Measurements from ENCODE around the gene FAM236D. TPM values are rescaled to one million over a fixed set of nuclear protein-coding genes. Genes with fewer than 3 reads are reported as not detected.
"Not testable (repeated sequence)": the region's sequence is repeated elsewhere in the genome, so short reads cannot be mapped to it uniquely, and the experiment has no call there.

Gene FAM236D
- total RNA-seq, 1 experiment from 2014 or later: not detected

- DNase-seq (ENCODE audit: low read depth, low spot score); H4K20me1 ChIP-seq (ENCODE audit: insufficient read depth); H3K27me3 ChIP-seq (ENCODE audit: insufficient read depth, low read length); H3K79me2 ChIP-seq (ENCODE audit: insufficient read depth, low read length); H3K9ac ChIP-seq (ENCODE audit: low read length); H3K36me3 ChIP-seq (ENCODE audit: control insufficient read depth in 1 of 2, insufficient read depth in 2 of 2, low read length in 2 of 2); RAD21 ChIA-PET (ENCODE audit: low non-redundant PET in 1 of 2, low total read pairs in 2 of 2, uncharacterized antibody in 2 of 2, unreplicated experiment in 2 of 2); BruUV-seq (replicated peaks); CTCF ChIA-PET; H2AFZ ChIP-seq (ENCODE audit: low read depth, low read length, poor library complexity, severe bottlenecking); H3K27ac ChIP-seq (ENCODE audit: low read depth, low read length); H3K9me2 ChIP-seq (ENCODE audit: insufficient read depth); H3K9me3 ChIP-seq (ENCODE audit: control insufficient read depth in 1 of 2, insufficient read depth in 1 of 2, low read depth in 1 of 2, low read length in 2 of 2); intact Hi-C loops (cut with micrococcal nuclease); H3K4me1 ChIP-seq (ENCODE audit: control insufficient read depth in 1 of 2, insufficient read depth in 2 of 2, low read length in 2 of 2); H3K4me3 ChIP-seq (replicated peaks in 1 of 2; ENCODE audit: low read depth in 1 of 2, low read length in 2 of 2); POLR2A ChIA-PET; H3K4me2 ChIP-seq (ENCODE audit: low read length): not testable (repeated sequence)
- peak; percentile 69 for ATAC-seq
Observed at GRCh38 chrX:72783964-72784363, 24.0 kb downstream of the FAM236D start.

GRCh38 chrX:72783365-72783936, 24.6 kb downstream of the FAM236D start:
- DNase-seq (ENCODE audit: low read depth, low spot score); H3K36me3 ChIP-seq (ENCODE audit: control insufficient read depth in 1 of 2, insufficient read depth in 2 of 2, low read length in 2 of 2); H3K27me3 ChIP-seq (ENCODE audit: insufficient read depth, low read length); intact Hi-C loops (cut with micrococcal nuclease); H3K4me3 ChIP-seq (replicated peaks in 1 of 2; ENCODE audit: low read depth in 1 of 2, low read length in 2 of 2); H3K9me2 ChIP-seq (ENCODE audit: insufficient read depth); CTCF ChIA-PET; H3K9me3 ChIP-seq (ENCODE audit: control insufficient read depth in 1 of 2, insufficient read depth in 1 of 2, low read depth in 1 of 2, low read length in 2 of 2); H4K20me1 ChIP-seq (ENCODE audit: insufficient read depth); ATAC-seq; H2AFZ ChIP-seq (ENCODE audit: low read depth, low read length, poor library complexity, severe bottlenecking); RAD21 ChIA-PET (ENCODE audit: low non-redundant PET in 1 of 2, low total read pairs in 2 of 2, uncharacterized antibody in 2 of 2, unreplicated experiment in 2 of 2); H3K9ac ChIP-seq (ENCODE audit: low read length); H3K27ac ChIP-seq (ENCODE audit: low read depth, low read length); H3K79me2 ChIP-seq (ENCODE audit: insufficient read depth, low read length); BruUV-seq (replicated peaks); POLR2A ChIA-PET; H3K4me2 ChIP-seq (ENCODE audit: low read length); H3K4me1 ChIP-seq (ENCODE audit: control insufficient read depth in 1 of 2, insufficient read depth in 2 of 2, low read length in 2 of 2): not testable (repeated sequence)

- not testable (repeated sequence) for H3K9me3 ChIP-seq (ENCODE audit: control insufficient read depth in 1 of 2, insufficient read depth in 1 of 2, low read depth in 1 of 2, low read length in 2 of 2)
Observed at GRCh38 chrX:72782560-72782959, 25.4 kb downstream of the FAM236D start, which contains the start of gene FAM236B. Gene FAM236B (minus strand): TSS chrX:72782660. CDS start chrX:72782560, 100 bp downstream.

GRCh38 chrX:72778146-72778545, 29.9 kb downstream of the FAM236D start:
- H3K9me3 ChIP-seq (ENCODE audit: control insufficient read depth in 1 of 2, insufficient read depth in 1 of 2, low read depth in 1 of 2, low read length in 2 of 2); H3K4me2 ChIP-seq (ENCODE audit: low read length); POLR2A ChIA-PET; H3K79me2 ChIP-seq (ENCODE audit: insufficient read depth, low read length); H3K27me3 ChIP-seq (ENCODE audit: insufficient read depth, low read length); H4K20me1 ChIP-seq (ENCODE audit: insufficient read depth); intact Hi-C loops (cut with micrococcal nuclease); CTCF ChIA-PET; H3K4me1 ChIP-seq (ENCODE audit: control insufficient read depth in 1 of 2, insufficient read depth in 2 of 2, low read length in 2 of 2); H3K36me3 ChIP-seq (ENCODE audit: control insufficient read depth in 1 of 2, insufficient read depth in 2 of 2, low read length in 2 of 2); ATAC-seq; BruUV-seq (replicated peaks); RAD21 ChIA-PET (ENCODE audit: low non-redundant PET in 1 of 2, low total read pairs in 2 of 2, uncharacterized antibody in 2 of 2, unreplicated experiment in 2 of 2); H3K4me3 ChIP-seq (replicated peaks in 1 of 2; ENCODE audit: low read depth in 1 of 2, low read length in 2 of 2); H2AFZ ChIP-seq (ENCODE audit: low read depth, low read length, poor library complexity, severe bottlenecking); H3K27ac ChIP-seq (ENCODE audit: low read depth, low read length); H3K9ac ChIP-seq (ENCODE audit: low read length); DNase-seq (ENCODE audit: low read depth, low spot score); H3K9me2 ChIP-seq (ENCODE audit: insufficient read depth): not testable (repeated sequence)

More at GRCh38 chrX:72782560-72782959, 25.4 kb downstream of the FAM236D start, which contains the start of gene FAM236B:
- CTCF ChIA-PET; H3K27ac ChIP-seq (ENCODE audit: low read depth, low read length); H3K9me2 ChIP-seq (ENCODE audit: insufficient read depth); POLR2A ChIA-PET; H3K36me3 ChIP-seq (ENCODE audit: control insufficient read depth in 1 of 2, insufficient read depth in 2 of 2, low read length in 2 of 2); H3K4me1 ChIP-seq (ENCODE audit: control insufficient read depth in 1 of 2, insufficient read depth in 2 of 2, low read length in 2 of 2); H3K4me2 ChIP-seq (ENCODE audit: low read length); BruUV-seq (replicated peaks); DNase-seq (ENCODE audit: low read depth, low spot score); H3K79me2 ChIP-seq (ENCODE audit: insufficient read depth, low read length); H3K9ac ChIP-seq (ENCODE audit: low read length); intact Hi-C loops (cut with micrococcal nuclease); H3K27me3 ChIP-seq (ENCODE audit: insufficient read depth, low read length); H3K4me3 ChIP-seq (replicated peaks in 1 of 2; ENCODE audit: low read depth in 1 of 2, low read length in 2 of 2); RAD21 ChIA-PET (ENCODE audit: low non-redundant PET in 1 of 2, low total read pairs in 2 of 2, uncharacterized antibody in 2 of 2, unreplicated experiment in 2 of 2); H4K20me1 ChIP-seq (ENCODE audit: insufficient read depth); ATAC-seq; H2AFZ ChIP-seq (ENCODE audit: low read depth, low read length, poor library complexity, severe bottlenecking): not testable (repeated sequence)

- H3K4me3 ChIP-seq (replicated peaks in 1 of 2; ENCODE audit: low read depth in 1 of 2, low read length in 2 of 2); H4K20me1 ChIP-seq (ENCODE audit: insufficient read depth); H3K9me3 ChIP-seq (ENCODE audit: control insufficient read depth in 1 of 2, insufficient read depth in 1 of 2, low read depth in 1 of 2, low read length in 2 of 2); H3K27me3 ChIP-seq (ENCODE audit: insufficient read depth, low read length); H3K4me1 ChIP-seq (ENCODE audit: control insufficient read depth in 1 of 2, insufficient read depth in 2 of 2, low read length in 2 of 2); H3K79me2 ChIP-seq (ENCODE audit: insufficient read depth, low read length); H2AFZ ChIP-seq (ENCODE audit: low read depth, low read length, poor library complexity, severe bottlenecking); BruUV-seq (replicated peaks); H3K27ac ChIP-seq (ENCODE audit: low read depth, low read length); CTCF ChIA-PET; H3K4me2 ChIP-seq (ENCODE audit: low read length); POLR2A ChIA-PET; intact Hi-C loops (cut with micrococcal nuclease); H3K36me3 ChIP-seq (ENCODE audit: control insufficient read depth in 1 of 2, insufficient read depth in 2 of 2, low read length in 2 of 2); H3K9me2 ChIP-seq (ENCODE audit: insufficient read depth); H3K9ac ChIP-seq (ENCODE audit: low read length); RAD21 ChIA-PET (ENCODE audit: low non-redundant PET in 1 of 2, low total read pairs in 2 of 2, uncharacterized antibody in 2 of 2, unreplicated experiment in 2 of 2); DNase-seq (ENCODE audit: low read depth, low spot score): not testable (repeated sequence)
- ATAC-seq: peak; percentile 76
Observed at GRCh38 chrX:72777467-72777790, 30.6 kb downstream of the FAM236D start.

Measured in HCT116 (cell line).